ENCODE measurements around the gene COA3.

DNA sequence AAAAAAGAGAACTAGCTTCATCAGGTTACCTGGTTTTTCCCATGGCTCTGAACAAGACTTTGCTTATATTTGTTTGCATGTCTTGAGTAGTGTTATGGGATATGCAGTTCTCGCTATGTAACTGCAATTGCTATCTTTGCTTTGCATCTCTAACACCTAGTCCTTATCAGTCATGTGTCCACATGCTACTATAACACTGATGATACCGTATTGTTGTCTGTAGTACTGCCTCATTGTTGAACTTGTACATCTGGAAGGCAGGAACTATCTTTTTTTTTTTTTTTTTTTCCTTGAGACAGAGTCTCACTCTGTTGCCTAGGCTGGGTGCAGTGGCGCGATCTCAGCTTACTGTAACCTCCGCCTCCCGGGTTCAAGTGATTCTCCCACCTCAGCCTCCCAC, 37.2 kb upstream of the COA3 start:
- TF ChIP-seq, protein P1, sequence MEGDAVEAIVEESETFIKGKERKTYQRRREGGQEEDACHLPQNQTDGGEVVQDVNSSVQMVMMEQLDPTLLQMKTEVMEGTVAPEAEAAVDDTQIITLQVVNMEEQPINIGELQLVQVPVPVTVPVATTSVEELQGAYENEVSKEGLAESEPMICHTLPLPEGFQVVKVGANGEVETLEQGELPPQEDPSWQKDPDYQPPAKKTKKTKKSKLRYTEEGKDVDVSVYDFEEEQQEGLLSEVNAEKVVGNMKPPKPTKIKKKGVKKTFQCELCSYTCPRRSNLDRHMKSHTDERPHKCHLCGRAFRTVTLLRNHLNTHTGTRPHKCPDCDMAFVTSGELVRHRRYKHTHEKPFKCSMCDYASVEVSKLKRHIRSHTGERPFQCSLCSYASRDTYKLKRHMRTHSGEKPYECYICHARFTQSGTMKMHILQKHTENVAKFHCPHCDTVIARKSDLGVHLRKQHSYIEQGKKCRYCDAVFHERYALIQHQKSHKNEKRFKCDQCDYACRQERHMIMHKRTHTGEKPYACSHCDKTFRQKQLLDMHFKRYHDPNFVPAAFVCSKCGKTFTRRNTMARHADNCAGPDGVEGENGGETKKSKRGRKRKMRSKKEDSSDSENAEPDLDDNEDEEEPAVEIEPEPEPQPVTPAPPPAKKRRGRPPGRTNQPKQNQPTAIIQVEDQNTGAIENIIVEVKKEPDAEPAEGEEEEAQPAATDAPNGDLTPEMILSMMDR (IDR thresholded peaks at IDR 0.05) = no peak
- no peak for TF ChIP-seq POLR2A (IDR thresholded peaks at IDR 0.05)

All from Peyer's patch (tissue), 4 donors.